ENCODE data around the gene C19orf47. TPM values are rescaled to one million over a fixed set of nuclear protein-coding genes. Genes with fewer than 3 reads are reported as not detected.
"Not testable (repeated sequence)": the region's sequence is repeated elsewhere in the genome, so short reads cannot be mapped to it uniquely, and the experiment has no call there.

C19orf47 gene
- polyA plus RNA-seq, 1 donor from 2014 or later = 22.8 TPM

DNA sequence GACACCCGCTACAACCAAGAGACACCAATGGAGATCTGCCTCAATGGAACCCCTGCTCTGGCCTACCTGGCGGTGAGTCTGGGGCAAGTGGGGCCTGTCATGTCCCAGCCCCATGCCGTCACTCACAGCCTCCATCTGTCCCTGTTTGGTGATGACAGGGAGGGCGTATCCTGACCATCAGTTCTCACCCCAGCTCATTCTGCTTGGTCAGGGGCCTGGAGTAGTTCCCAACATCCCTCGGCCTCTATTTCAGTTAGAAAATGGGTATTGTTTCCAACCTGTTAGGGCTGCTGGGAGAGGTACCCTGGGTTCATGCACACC is 23.6 kb upstream of the C19orf47 start:
- peaks cover 3% of the 10 kb centered on the region for H4K20me1 ChIP-seq (ENCODE audit: insufficient read depth)

DNA sequence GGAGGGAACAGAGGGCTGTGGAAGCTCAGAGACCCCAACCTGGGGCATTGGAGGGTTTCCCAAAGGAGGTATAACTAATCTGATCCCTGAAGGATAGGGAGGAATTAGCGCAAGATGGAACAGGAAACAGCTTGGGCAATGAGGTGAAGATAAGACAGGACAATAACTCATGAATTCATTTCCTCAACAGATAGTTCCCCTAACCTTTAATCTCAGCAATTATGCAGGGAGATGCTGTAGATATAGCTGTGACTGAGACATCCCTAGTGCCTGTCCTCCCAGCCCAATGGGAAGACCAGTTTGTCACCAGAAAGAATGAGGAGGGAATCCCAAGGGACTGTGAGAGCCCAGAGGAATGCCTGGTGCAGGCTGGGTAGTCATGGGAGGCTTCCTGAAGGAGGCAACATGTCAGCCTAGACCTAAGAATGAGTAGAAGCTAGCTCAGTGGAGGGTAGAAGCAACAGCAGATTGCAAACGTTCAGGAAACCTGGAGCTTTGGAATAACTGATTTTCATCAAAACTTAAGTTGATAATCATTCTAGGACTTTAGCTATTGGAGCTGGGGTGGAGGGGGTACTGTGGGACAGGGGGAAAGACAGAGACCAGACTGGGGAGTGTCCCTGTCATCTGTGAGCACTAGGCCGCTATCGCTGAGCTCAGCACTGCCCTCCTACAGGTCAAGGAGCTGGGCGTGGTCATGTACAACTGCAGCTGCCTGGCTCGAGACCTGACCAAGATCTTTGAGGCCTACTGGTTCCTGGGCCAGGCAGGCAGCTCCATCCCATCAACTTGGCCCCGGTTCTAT is 23.0 kb upstream of the C19orf47 start:
- H4K20me1 ChIP-seq (ENCODE audit: insufficient read depth) = peaks cover 3% of the 10 kb centered on the region
- no peaks in the 10 kb centered on the region for H3K9me2 ChIP-seq (ENCODE audit: insufficient read depth, low read length)
- no peaks in the 10 kb centered on the region for H3K9me3 ChIP-seq (ENCODE audit: low read length)
- H3F3A ChIP-seq (ENCODE audit: insufficient read depth, low read length, poor library complexity, severe bottlenecking) = no peaks in the 10 kb centered on the region
- H2AFZ ChIP-seq (ENCODE audit: low read depth, low read length) = no peak overlapping the region
- no peak overlapping the region for H3K4me2 ChIP-seq (ENCODE audit: low read length)
- H3K27ac ChIP-seq (ENCODE audit: low read length) = no peak overlapping the region
- H3K27me3 ChIP-seq (ENCODE audit: insufficient read depth, low read depth, low read length) = no peaks in the 10 kb centered on the region
- H3K4me3 ChIP-seq (ENCODE audit: low read length) = no peak overlapping the region
- H3K79me2 ChIP-seq (replicated peaks; ENCODE audit: insufficient read depth, low read length) = peaks cover 23% of the 10 kb centered on the region
- H3K36me3 ChIP-seq (ENCODE audit: insufficient read depth, low read length) = peaks cover 11% of the 10 kb centered on the region
- TF ChIP-seq TAF1 (IDR thresholded peaks at IDR 0.05; ENCODE audit: low read depth) (no peak), SMC3 (conservative IDR thresholded peaks at IDR 0.05; ENCODE audit: poor library complexity) (no peak)
- H3K9ac ChIP-seq (ENCODE audit: low read length) = no peak overlapping the region

More for the DNA sequence above, 23.6 kb upstream of the C19orf47 start:
- Histone ChIP-seq H2AFZ (ENCODE audit: low read depth, low read length) (no peak overlapping the region), H3F3A (ENCODE audit: insufficient read depth, low read length, poor library complexity, severe bottlenecking) (no peaks in the 10 kb centered on the region), H3K4me3 (ENCODE audit: low read length) (no peak overlapping the region), H3K27me3 (ENCODE audit: insufficient read depth, low read depth, low read length) (no peaks in the 10 kb centered on the region), H3K79me2 (replicated peaks; ENCODE audit: insufficient read depth, low read length) (peaks cover 19% of the 10 kb centered on the region), H3K36me3 (ENCODE audit: insufficient read depth, low read length) (peaks cover 11% of the 10 kb centered on the region), H3K9me3 (ENCODE audit: low read length) (no peaks in the 10 kb centered on the region), H3K27ac (ENCODE audit: low read length) (no peak overlapping the region), H3K4me2 (ENCODE audit: low read length) (no peak overlapping the region), H3K9me2 (ENCODE audit: insufficient read depth, low read length) (no peaks in the 10 kb centered on the region), H3K9ac (ENCODE audit: low read length) (no peak overlapping the region)
- no peak for TF ChIP-seq EP300 (conservative IDR thresholded peaks at IDR 0.05; ENCODE audit: poor library complexity, severe bottlenecking)
- TF ChIP-seq MXI1 (conservative IDR thresholded peaks at IDR 0.05; ENCODE audit: poor library complexity, severe bottlenecking) = no peak
- no peak for TF ChIP-seq TAF1 (IDR thresholded peaks at IDR 0.05; ENCODE audit: low read depth)
- TF ChIP-seq EZH2 (IDR thresholded peaks at IDR 0.05; ENCODE audit: borderline replicate concordance, insufficient read depth, low read length, poor library complexity, severe bottlenecking) = no peak
- TF ChIP-seq SMC3 (conservative IDR thresholded peaks at IDR 0.05; ENCODE audit: poor library complexity) = no peak
- TF ChIP-seq, protein P1, sequence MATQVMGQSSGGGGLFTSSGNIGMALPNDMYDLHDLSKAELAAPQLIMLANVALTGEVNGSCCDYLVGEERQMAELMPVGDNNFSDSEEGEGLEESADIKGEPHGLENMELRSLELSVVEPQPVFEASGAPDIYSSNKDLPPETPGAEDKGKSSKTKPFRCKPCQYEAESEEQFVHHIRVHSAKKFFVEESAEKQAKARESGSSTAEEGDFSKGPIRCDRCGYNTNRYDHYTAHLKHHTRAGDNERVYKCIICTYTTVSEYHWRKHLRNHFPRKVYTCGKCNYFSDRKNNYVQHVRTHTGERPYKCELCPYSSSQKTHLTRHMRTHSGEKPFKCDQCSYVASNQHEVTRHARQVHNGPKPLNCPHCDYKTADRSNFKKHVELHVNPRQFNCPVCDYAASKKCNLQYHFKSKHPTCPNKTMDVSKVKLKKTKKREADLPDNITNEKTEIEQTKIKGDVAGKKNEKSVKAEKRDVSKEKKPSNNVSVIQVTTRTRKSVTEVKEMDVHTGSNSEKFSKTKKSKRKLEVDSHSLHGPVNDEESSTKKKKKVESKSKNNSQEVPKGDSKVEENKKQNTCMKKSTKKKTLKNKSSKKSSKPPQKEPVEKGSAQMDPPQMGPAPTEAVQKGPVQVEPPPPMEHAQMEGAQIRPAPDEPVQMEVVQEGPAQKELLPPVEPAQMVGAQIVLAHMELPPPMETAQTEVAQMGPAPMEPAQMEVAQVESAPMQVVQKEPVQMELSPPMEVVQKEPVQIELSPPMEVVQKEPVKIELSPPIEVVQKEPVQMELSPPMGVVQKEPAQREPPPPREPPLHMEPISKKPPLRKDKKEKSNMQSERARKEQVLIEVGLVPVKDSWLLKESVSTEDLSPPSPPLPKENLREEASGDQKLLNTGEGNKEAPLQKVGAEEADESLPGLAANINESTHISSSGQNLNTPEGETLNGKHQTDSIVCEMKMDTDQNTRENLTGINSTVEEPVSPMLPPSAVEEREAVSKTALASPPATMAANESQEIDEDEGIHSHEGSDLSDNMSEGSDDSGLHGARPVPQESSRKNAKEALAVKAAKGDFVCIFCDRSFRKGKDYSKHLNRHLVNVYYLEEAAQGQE (IDR thresholded peaks at IDR 0.05; ENCODE audit: borderline replicate concordance) = no peak
- no peak for TF ChIP-seq POLR2AphosphoS5 (IDR thresholded peaks at IDR 0.05)
- TF ChIP-seq, protein P2, sequence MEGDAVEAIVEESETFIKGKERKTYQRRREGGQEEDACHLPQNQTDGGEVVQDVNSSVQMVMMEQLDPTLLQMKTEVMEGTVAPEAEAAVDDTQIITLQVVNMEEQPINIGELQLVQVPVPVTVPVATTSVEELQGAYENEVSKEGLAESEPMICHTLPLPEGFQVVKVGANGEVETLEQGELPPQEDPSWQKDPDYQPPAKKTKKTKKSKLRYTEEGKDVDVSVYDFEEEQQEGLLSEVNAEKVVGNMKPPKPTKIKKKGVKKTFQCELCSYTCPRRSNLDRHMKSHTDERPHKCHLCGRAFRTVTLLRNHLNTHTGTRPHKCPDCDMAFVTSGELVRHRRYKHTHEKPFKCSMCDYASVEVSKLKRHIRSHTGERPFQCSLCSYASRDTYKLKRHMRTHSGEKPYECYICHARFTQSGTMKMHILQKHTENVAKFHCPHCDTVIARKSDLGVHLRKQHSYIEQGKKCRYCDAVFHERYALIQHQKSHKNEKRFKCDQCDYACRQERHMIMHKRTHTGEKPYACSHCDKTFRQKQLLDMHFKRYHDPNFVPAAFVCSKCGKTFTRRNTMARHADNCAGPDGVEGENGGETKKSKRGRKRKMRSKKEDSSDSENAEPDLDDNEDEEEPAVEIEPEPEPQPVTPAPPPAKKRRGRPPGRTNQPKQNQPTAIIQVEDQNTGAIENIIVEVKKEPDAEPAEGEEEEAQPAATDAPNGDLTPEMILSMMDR (IDR thresholded peaks at IDR 0.05; ENCODE audit: poor library complexity, severe bottlenecking) = no peak
- no peak for TF ChIP-seq RAD21 (conservative IDR thresholded peaks at IDR 0.05)

DNA sequence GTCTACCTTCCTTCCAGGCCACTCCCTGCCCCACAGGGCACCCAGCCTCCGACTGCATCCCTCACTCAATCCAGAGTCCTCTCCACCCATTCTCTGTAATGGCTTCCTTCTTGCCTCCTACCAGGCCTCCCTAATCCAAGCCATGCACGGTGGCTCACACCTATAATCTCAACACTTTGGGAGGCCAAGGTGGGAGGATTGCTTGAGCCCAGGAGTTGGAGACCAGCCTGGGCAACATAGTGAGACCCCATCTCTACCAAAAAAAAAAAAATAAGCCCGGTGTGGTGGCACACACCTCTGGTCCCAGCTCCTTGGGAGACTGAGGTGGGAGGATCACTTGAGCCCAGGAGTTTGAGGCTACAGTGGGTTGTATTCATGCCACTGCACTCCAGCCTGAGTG is 22.1 kb upstream of the C19orf47 start:
- not testable (repeated sequence) for H3K27me3 ChIP-seq (ENCODE audit: insufficient read depth, low read depth, low read length); H3K9me3 ChIP-seq (ENCODE audit: low read length); H2AFZ ChIP-seq (ENCODE audit: low read depth, low read length); H3K27ac ChIP-seq (ENCODE audit: low read length); H3K9me2 ChIP-seq (ENCODE audit: insufficient read depth, low read length); H3K9ac ChIP-seq (ENCODE audit: low read length); H4K20me1 ChIP-seq (ENCODE audit: insufficient read depth); H3K4me2 ChIP-seq (ENCODE audit: low read length); H3F3A ChIP-seq (ENCODE audit: insufficient read depth, low read length, poor library complexity, severe bottlenecking); H3K4me3 ChIP-seq (ENCODE audit: low read length)
- H3K36me3 ChIP-seq (ENCODE audit: insufficient read depth, low read length) = peaks cover 11% of the 10 kb centered on the region
- peaks cover 30% of the 10 kb centered on the region for H3K79me2 ChIP-seq (replicated peaks; ENCODE audit: insufficient read depth, low read length)

Measured in neural cell (in vitro differentiated cells).